WERI-Rb-1 (cell line): ENCODE data around the gene SCNN1B.

Source experiments
- DNase-seq: peaks from one replicate; pipeline ENCODE4 v3.0.0-alpha.2; 2020
- H3K27ac ChIP-seq: fragments of 250-450 bp; sonication (Bioruptor Pico); 2 replicates; pipeline ENCODE4 v1.5.1; 2020; ENCODE audit warnings: mild to moderate bottlenecking, moderate library complexity
- H3K27me3 ChIP-seq: fragments of 250-450 bp; sonication (Bioruptor Pico); 2 replicates; pipeline ENCODE4 v1.5.1; 2021; ENCODE audit warnings: mild to moderate bottlenecking, low read depth, moderate library complexity; ENCODE audit not compliant: insufficient read depth, severe bottlenecking
- H3K36me3 ChIP-seq: fragments of 250-450 bp; sonication (Bioruptor Pico); 2 replicates; pipeline ENCODE4 v1.5.1; 2020; ENCODE audit warnings: mild to moderate bottlenecking, moderate library complexity
- H3K4me3 ChIP-seq: 2 replicates; pipeline ENCODE4 v1.5.1; 2011; ENCODE audit warnings: low read depth, mild to moderate bottlenecking, control low read depth, low read length
- H3K9me3 ChIP-seq: fragments of 250-450 bp; sonication (Bioruptor Pico); 2 replicates; pipeline ENCODE4 v1.5.1; 2021; ENCODE audit warnings: mild to moderate bottlenecking, moderate library complexity; ENCODE audit not compliant: severe bottlenecking
- TF ChIP-seq, protein P1 (sequence below): IDR thresholded peaks from 2 replicates; pipeline ENCODE4 v1.5.1; 2011; ENCODE audit warnings: low read depth, mild to moderate bottlenecking, control low read depth, inconsistent platforms, low read length

SCNN1B gene

DNA sequence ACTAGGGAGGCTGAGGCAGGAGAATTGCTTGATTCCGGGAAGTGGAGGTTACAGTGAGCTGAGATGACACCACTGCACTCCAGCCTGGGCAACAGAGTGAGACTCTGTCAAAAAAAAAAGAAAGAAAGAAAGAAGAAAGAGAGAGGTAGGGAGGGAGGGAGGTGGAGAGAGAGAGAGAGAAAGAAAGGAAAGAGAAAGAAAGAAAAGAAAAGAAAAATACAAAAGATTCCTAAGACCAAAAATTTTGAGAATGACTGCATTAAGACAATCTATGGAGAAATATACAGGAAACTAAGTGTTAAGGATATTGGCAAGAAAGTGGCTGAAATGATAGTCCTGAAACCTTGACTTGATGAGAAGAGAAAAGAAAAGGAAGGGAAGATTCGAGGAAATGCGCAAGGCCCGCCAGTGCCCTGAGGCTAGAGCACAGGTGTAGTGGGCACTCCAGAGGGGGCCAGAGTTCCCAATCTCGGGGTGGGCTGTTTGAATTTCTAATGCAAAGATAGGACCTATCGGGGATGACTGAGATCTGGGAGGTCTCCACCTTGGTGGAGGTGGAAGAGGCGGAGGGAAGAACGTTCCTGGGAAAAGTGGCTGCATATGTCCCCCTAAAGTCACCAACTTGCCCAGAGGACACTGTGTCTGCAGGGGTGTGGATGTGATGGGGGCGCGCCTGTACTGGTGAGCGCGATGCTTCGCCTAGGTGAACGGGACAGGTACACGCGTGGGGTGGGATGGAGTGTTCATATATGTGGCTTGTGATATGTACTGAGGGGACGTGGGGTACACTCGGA lies 654 bp upstream of the SCNN1B start:
- H3K4me3 ChIP-seq: peak overlapping the region; percentile 49
- H3K36me3 ChIP-seq: no peaks in the 10 kb centered on the region
- TF ChIP-seq, protein P1, sequence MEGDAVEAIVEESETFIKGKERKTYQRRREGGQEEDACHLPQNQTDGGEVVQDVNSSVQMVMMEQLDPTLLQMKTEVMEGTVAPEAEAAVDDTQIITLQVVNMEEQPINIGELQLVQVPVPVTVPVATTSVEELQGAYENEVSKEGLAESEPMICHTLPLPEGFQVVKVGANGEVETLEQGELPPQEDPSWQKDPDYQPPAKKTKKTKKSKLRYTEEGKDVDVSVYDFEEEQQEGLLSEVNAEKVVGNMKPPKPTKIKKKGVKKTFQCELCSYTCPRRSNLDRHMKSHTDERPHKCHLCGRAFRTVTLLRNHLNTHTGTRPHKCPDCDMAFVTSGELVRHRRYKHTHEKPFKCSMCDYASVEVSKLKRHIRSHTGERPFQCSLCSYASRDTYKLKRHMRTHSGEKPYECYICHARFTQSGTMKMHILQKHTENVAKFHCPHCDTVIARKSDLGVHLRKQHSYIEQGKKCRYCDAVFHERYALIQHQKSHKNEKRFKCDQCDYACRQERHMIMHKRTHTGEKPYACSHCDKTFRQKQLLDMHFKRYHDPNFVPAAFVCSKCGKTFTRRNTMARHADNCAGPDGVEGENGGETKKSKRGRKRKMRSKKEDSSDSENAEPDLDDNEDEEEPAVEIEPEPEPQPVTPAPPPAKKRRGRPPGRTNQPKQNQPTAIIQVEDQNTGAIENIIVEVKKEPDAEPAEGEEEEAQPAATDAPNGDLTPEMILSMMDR: no peak
- peaks cover 6% of the 10 kb centered on the region for H3K9me3 ChIP-seq
- peaks cover 7% of the 10 kb centered on the region for H3K27me3 ChIP-seq
- no peak overlapping the region for H3K27ac ChIP-seq
- no peak for DNase-seq

DNA sequence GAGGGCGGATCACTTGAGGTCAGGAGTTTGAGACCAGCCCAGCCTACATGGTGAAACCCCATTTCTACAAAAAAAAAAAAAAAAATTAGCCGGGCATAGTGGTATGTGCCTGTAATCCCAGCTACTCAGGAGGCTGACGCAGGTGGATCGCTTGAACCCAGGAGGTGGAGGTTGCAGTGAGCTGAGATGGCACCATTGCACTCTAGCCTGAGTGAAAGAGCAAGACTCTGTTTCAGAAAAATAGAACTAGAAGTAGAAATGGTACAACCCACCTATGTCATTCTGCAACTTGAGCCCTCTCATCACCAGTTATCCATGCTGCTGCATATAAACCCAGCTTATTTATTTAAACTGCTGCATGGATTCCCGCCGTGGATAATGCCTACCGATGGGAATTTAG lies 1.6 kb downstream of the SCNN1B start:
- no peak overlapping the region for H3K4me3 ChIP-seq
- H3K9me3 ChIP-seq: no peaks in the 10 kb centered on the region
- H3K27ac ChIP-seq: no peak overlapping the region
- no peak for DNase-seq
- no peaks in the 10 kb centered on the region for H3K36me3 ChIP-seq
- TF ChIP-seq, protein P1: no peak
- H3K27me3 ChIP-seq: peaks cover 7% of the 10 kb centered on the region

GRCh38 chr16:23304620-23305019 lies 2.5 kb downstream of the SCNN1B start:
- Histone ChIP-seq H3K9me3 (no peaks in the 10 kb centered on the region), H3K4me3 (no peak overlapping the region), H3K27me3 (peaks cover 7% of the 10 kb centered on the region), H3K27ac (no peak overlapping the region), H3K36me3 (no peaks in the 10 kb centered on the region)
- DNase-seq: no peak
- TF ChIP-seq, protein P1: no peak

GRCh38 chr16:23306199-23307100 lies 4.3 kb downstream of the SCNN1B start:
- Histone ChIP-seq H3K4me3 (no peak overlapping the region), H3K27me3 (peaks cover 7% of the 10 kb centered on the region), H3K36me3 (no peaks in the 10 kb centered on the region), H3K27ac (no peak overlapping the region), H3K9me3 (no peaks in the 10 kb centered on the region)
- TF ChIP-seq, protein P1: no peak
- DNase-seq: no peak

DNA sequence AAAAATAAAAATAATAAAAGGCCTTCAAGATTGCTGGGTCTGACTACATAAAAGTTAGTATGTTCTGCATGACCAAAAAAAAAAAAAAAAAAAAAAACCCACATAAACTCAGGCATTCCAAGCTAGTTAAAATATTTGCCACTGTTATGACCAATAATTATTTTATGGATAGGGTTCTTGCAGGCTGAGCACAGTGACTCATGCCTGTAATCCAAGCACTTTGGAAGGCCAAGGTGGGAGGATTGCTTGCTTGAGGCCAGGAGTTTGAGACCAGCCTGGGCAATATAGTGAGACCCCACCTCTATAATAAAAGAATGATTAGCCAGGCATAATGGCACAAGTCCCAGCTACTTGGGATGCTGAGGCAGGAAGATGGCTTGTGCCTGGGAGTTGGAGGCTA lies 8.1 kb downstream of the SCNN1B start:
- no peak for DNase-seq
- no peaks in the 10 kb centered on the region for H3K36me3 ChIP-seq
- TF ChIP-seq, protein P1: no peak
- H3K27ac ChIP-seq: no peak overlapping the region
- H3K4me3 ChIP-seq: no peak overlapping the region
- H3K9me3 ChIP-seq: no peaks in the 10 kb centered on the region
- no peaks in the 10 kb centered on the region for H3K27me3 ChIP-seq
